Adrenal gland (tissue), 5 donors: ENCODE measurements around the gene ZNF787.

Experiments
- CTCF ChIP-seq, 6 experiments: fragments of 450-650 bp in 4 of 6; fragments of 200-600 bp in 2 of 6; sonication (generic) in 1 of 6; IDR thresholded peaks; 1 replicate in 5 of 6; 2 replicates in 1 of 6; pipeline versions ENCODE4 v1.5.1 to v1.8.0; 2016 to 2021; ENCODE audit warnings: antibody characterized with exemption in 6 of 6, mild to moderate bottlenecking in 2 of 6, moderate library complexity in 1 of 6
- POLR2A ChIP-seq, 2 donors: fragments of 450-650 bp; IDR thresholded peaks; one replicate each; pipeline ENCODE4 v1.6.1; 2017; ENCODE audit warnings: antibody characterized with exemption in 2 of 2, mild to moderate bottlenecking in 2 of 2, moderate library complexity in 1 of 2
- donor health status: DM: no; HTN: no; CAD: no.

GRCh38 chr19:56144376-56144775 lies 23.3 kb upstream of the ZNF787 start:
- TF ChIP-seq POLR2A (IDR thresholded peaks at IDR 0.05) = no peak
- no peak for TF ChIP-seq CTCF (IDR thresholded peaks at IDR 0.05)
